ENCODE results near the gene CLEC4M.

GRCh38 chr19:7718668-7719067 is 44.4 kb upstream of the CLEC4M start:
- TF ChIP-seq SRF (IDR thresholded peaks at IDR 0.05; ENCODE audit: low read depth, low read length), result no peak
- TF ChIP-seq CTCF (IDR thresholded peaks at IDR 0.05; ENCODE audit: control extremely low read depth in 1 of 3, insufficient read depth in 1 of 3, low read depth in 1 of 3, low read length in 3 of 3), result no peak
- TF ChIP-seq RFX5 (IDR thresholded peaks at IDR 0.05; ENCODE audit: borderline replicate concordance, low read depth, low read length), result no peak

Data from H1 (cell line).